PC-3 (cell line): Measurements from ENCODE around the gene SCIMP. TPM values are rescaled to one million over a fixed set of nuclear protein-coding genes. Genes with fewer than 3 reads are reported as not detected.
"Not testable (repeated sequence)": the region's sequence is repeated elsewhere in the genome, so short reads cannot be mapped to it uniquely, and the experiment has no call there.

ENCODE experiments used
- ATAC-seq: fragments of 200-7000 bp; cut with Tn5 transposase; 2 replicates; pipeline ENCODE4 v1.9.1; 2020; ENCODE audit warnings: mild to moderate bottlenecking, moderate library complexity
- BruUV-seq: library from RNA; stranded (reverse); fragments of 400-500 nt; replicated peaks from 2 replicates; lab custom pipeline; 2021; lab: Mats Ljungman, UMichigan
- CTCF ChIA-PET: fragments of 300-600 bp; sonication (Branson Sonifier 250); formaldehyde crosslinking; loops from one replicate; lab custom pipeline; 2022; ENCODE audit warnings: antibody characterized with exemption; lab: Charles Lee
- POLR2A ChIA-PET: fragments of 300-600 bp; sonication (Branson Sonifier 250); formaldehyde crosslinking; loops from one replicate; lab custom pipeline; 2022; ENCODE audit warnings: antibody characterized with exemption; ENCODE audit not compliant: unreplicated experiment; lab: Charles Lee
- DNase-seq: peaks from one replicate; pipeline ENCODE4 v3.0.0-alpha.2; 2015
- H2AFZ ChIP-seq: fragments of 300-600 bp; sonication (generic); 2 replicates; pipeline ENCODE4 v1.6.0; 2016; ENCODE audit warnings: antibody characterized with exemption, low read length
- H3F3A ChIP-seq: fragments of 300-600 bp; sonication (generic); one replicate; pipeline ENCODE4 v1.6.0; 2017; ENCODE audit warnings: antibody characterized with exemption, low read length, control low read depth, mild to moderate bottlenecking; ENCODE audit not compliant: unreplicated experiment
- H3K27ac ChIP-seq: fragments of 300-600 bp; sonication (generic); 2 replicates; pipeline ENCODE4 v1.5.1; 2016; ENCODE audit warnings: mild to moderate bottlenecking, low read length
- H3K27me3 ChIP-seq: fragments of 300-600 bp; sonication (generic); 2 replicates; pipeline ENCODE4 v1.6.1; 2016; ENCODE audit warnings: low read length, mixed read lengths
- H3K36me3 ChIP-seq: fragments of 300-600 bp; sonication (generic); 2 replicates; pipeline ENCODE4 v1.6.1; 2016; ENCODE audit warnings: low read depth, mixed run types, low read length, mixed read lengths
- H3K4me1 ChIP-seq: fragments of 300-600 bp; sonication (generic); 2 replicates; pipeline ENCODE4 v1.5.1; 2016; ENCODE audit warnings: low read length; ENCODE audit not compliant: insufficient read depth
- H3K4me2 ChIP-seq: fragments of 300-600 bp; sonication (generic); 2 replicates; pipeline ENCODE4 v1.6.0; 2016; ENCODE audit warnings: low read length
- H3K4me3 ChIP-seq: fragments of 300-600 bp; sonication (generic); 2 replicates; pipeline ENCODE4 v1.5.1; 2016; ENCODE audit warnings: mild to moderate bottlenecking, low read length, mixed read lengths
- H3K79me2 ChIP-seq: fragments of 300-600 bp; sonication (generic); 2 replicates; pipeline ENCODE4 v1.6.1; 2017; ENCODE audit warnings: low read length, mixed read lengths
- H3K9ac ChIP-seq: fragments of 300-600 bp; sonication (generic); 2 replicates; pipeline ENCODE4 v1.6.0; 2016; ENCODE audit warnings: mild to moderate bottlenecking, low read length
- H3K9me2 ChIP-seq: fragments of 300-600 bp; sonication (generic); replicated peaks from 2 replicates; pipeline ENCODE4 v1.6.1; 2016; ENCODE audit warnings: mixed run types, low read length, mixed read lengths
- H3K9me3 ChIP-seq: fragments of 300-600 bp; sonication (generic); 2 replicates; pipeline ENCODE4 v1.6.1; 2016; ENCODE audit warnings: low read length, mixed read lengths
- H4K20me1 ChIP-seq: fragments of 300-600 bp; sonication (generic); 2 replicates; pipeline ENCODE4 v1.6.1; 2016; ENCODE audit warnings: low read length, mixed read lengths
- CTCF ChIP-seq: fragments of 300-600 bp; sonication (generic); conservative IDR thresholded peaks from 2 replicates; pipeline ENCODE4 v1.5.1; 2017; ENCODE audit warnings: antibody characterized with exemption, low read depth, mild to moderate bottlenecking, low read length
- EZH2 ChIP-seq: fragments of 300-600 bp; sonication (generic); IDR thresholded peaks from one replicate; pipeline ENCODE4 v1.6.1; 2017; ENCODE audit warnings: antibody characterized with exemption, mild to moderate bottlenecking, low read length; ENCODE audit not compliant: unreplicated experiment
- EZH2phosphoT487 ChIP-seq: fragments of 300-600 bp; sonication (generic); IDR thresholded peaks from 2 replicates; pipeline ENCODE4 v1.6.1; 2018; ENCODE audit warnings: mild to moderate bottlenecking, antibody characterized with exemption, low read length, borderline replicate concordance
- intact Hi-C: fragments of 100-400 bp; cut with micrococcal nuclease; formaldehyde crosslinking; loops from 2 replicates; pipeline ENCODE4 v1.9.0; 2023
- total RNA-seq: library from RNA; depleted of rRNA; stranded (reverse); fragments of >200 nt; gene quantifications from 2 replicates; pipeline ENCODE4 v1.2.3, GENCODE V29; 2014

The SCIMP gene
- total RNA-seq, 1 experiment from 2014 or later: not detected

- Histone ChIP-seq H3K36me3 (no peaks in the 10 kb centered on the region), H3K4me2 (no peak overlapping the region), H3F3A (no peaks in the 10 kb centered on the region), H3K4me3 (no peak overlapping the region), H3K27me3 (no peaks in the 10 kb centered on the region), H3K9me3 (no peaks in the 10 kb centered on the region), H3K4me1 (no peaks in the 10 kb centered on the region), H3K9me2 (no peaks in the 10 kb centered on the region), H2AFZ (no peak overlapping the region), H3K27ac (no peak overlapping the region), H4K20me1 (no peaks in the 10 kb centered on the region), H3K79me2 (no peaks in the 10 kb centered on the region), H3K9ac (no peak overlapping the region)
- no peak for TF ChIP-seq CTCF
- TF ChIP-seq EZH2phosphoT487: no peak
- TF ChIP-seq EZH2: no peak
- ATAC-seq (no peak), DNase-seq (no peak)
- ChIA-PET POLR2A (no interaction called here), CTCF (no interaction called here)
- intact Hi-C loops: no loop called here
- no TSS peak for BruUV-seq
Measured at GRCh38 chr17:5226940-5227878, 7.5 kb downstream of the SCIMP start.

- Histone ChIP-seq H3K4me1 (no peaks in the 10 kb centered on the region), H4K20me1 (no peaks in the 10 kb centered on the region), H3K27ac (no peak overlapping the region), H3K9me3 (no peaks in the 10 kb centered on the region), H3F3A (no peaks in the 10 kb centered on the region), H3K9ac (no peak overlapping the region), H3K9me2 (no peaks in the 10 kb centered on the region), H3K4me2 (no peak overlapping the region), H3K36me3 (no peaks in the 10 kb centered on the region), H3K4me3 (no peak overlapping the region), H3K79me2 (no peaks in the 10 kb centered on the region), H2AFZ (no peak overlapping the region), H3K27me3 (no peaks in the 10 kb centered on the region)
- ChIA-PET POLR2A (no interaction called here), CTCF (no interaction called here)
- no peak for TF ChIP-seq CTCF
- no peak for TF ChIP-seq EZH2
- no peak for TF ChIP-seq EZH2phosphoT487
- ATAC-seq (no peak), DNase-seq (no peak)
- no TSS peak for BruUV-seq
- intact Hi-C loops: no loop called here
Measured at GRCh38 chr17:5225668-5226457, 8.8 kb downstream of the SCIMP start.

GRCh38 chr17:5221912-5222311 is 12.7 kb downstream of the SCIMP start:
- H4K20me1 ChIP-seq, CTCF ChIA-PET, BruUV-seq, H2AFZ ChIP-seq, H3F3A ChIP-seq, H3K27me3 ChIP-seq, H3K27ac ChIP-seq, H3K36me3 ChIP-seq, POLR2A ChIA-PET, H3K4me3 ChIP-seq, DNase-seq, H3K4me2 ChIP-seq, H3K4me1 ChIP-seq, H3K79me2 ChIP-seq, H3K9ac ChIP-seq, intact Hi-C loops, ATAC-seq, H3K9me3 ChIP-seq, H3K9me2 ChIP-seq: not testable (repeated sequence)
